ENCODE measurements around the gene RNF111. TPM values are rescaled to one million over a fixed set of nuclear protein-coding genes. Genes with fewer than 3 reads are reported as not detected.

The RNF111 gene
- total and polyA plus RNA-seq, 2 of the 13 experiments (the other 11 are each of a cell fraction or from before 2014, with no cell fraction given) = 12.1 to 23.1 TPM

DNA sequence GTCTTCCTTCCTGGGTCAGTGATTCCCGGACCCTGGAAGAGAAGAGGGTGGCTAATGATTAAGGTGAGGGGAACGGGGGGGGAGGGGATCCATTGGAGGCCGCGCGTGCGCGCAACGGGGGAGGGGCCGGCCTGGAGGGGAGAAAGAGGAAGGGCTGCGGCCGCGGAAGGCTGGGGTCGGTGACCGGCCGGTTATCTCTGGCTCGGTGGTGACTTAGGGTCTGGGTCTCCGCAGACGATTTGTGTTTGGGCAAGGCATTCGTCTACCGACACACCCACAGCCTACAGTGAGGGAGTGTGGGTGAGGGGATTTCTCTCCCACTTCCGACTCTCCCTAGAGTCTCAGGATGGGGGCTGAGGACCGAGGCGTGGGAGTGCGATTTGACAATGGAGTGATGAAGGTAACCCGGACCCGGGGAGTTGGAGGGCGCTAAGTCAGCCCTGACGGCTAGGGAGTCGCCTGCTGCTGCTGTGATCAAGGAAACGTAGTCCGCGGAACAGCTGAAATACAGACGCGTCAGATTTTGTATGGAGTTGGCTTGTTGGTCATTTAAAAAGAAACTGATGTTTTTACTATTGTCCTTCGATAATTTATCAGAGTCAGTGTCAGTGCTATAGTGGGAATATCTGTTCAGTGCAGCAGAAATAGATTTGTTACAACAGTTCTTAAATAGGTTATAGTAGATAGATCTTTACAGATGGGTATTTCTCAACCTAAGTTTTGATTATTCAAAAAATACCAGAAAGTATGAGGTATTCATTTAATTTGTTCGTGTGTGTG, 733 bp downstream of the RNF111 start (continued):
- TF ChIP-seq THAP11 (CRISPR knock-in tag; IDR thresholded peaks at IDR 0.05) (no peak; the same call in 1 of the 2 replicates), ZNF350 (CRISPR knock-in tag; IDR thresholded peaks at IDR 0.05; ENCODE audit: borderline replicate concordance, low read depth) (0 out of 2 replicates have a peak, but pooled peaks have one; percentile 70), CCDC6 (CRISPR knock-in tag; IDR thresholded peaks at IDR 0.05) (no peak; the same call in 1 of the 2 replicates), AGO2 (optimal IDR thresholded peaks at IDR 0.05; ENCODE audit: low read depth, low read length) (no peak), IRF9 (CRISPR knock-in tag; IDR thresholded peaks at IDR 0.05; ENCODE audit: borderline replicate concordance) (no peak), ZBED4 (CRISPR knock-in tag; IDR thresholded peaks at IDR 0.05; ENCODE audit: borderline replicate concordance) (0 out of 2 replicates have a peak, but pooled peaks have one; percentile 23), ZNF878 (CRISPR knock-in tag; IDR thresholded peaks at IDR 0.05) (peak; percentile 77; the same call in 1 of the 2 replicates), ZNF792 (CRISPR knock-in tag; IDR thresholded peaks at IDR 0.05) (peak; percentile 38; the same call in 1 of the 2 replicates), PTBP1 (IDR thresholded peaks at IDR 0.05; ENCODE audit: low read depth, low read length, poor library complexity, severe bottlenecking) (no peak)
- TF ChIP-seq, protein P1, sequence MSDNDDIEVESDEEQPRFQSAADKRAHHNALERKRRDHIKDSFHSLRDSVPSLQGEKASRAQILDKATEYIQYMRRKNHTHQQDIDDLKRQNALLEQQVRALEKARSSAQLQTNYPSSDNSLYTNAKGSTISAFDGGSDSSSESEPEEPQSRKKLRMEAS (IDR thresholded peaks at IDR 0.05) = peak; percentile 10; the same call in 1 of the 2 replicates
- TF ChIP-seq, protein P2, sequence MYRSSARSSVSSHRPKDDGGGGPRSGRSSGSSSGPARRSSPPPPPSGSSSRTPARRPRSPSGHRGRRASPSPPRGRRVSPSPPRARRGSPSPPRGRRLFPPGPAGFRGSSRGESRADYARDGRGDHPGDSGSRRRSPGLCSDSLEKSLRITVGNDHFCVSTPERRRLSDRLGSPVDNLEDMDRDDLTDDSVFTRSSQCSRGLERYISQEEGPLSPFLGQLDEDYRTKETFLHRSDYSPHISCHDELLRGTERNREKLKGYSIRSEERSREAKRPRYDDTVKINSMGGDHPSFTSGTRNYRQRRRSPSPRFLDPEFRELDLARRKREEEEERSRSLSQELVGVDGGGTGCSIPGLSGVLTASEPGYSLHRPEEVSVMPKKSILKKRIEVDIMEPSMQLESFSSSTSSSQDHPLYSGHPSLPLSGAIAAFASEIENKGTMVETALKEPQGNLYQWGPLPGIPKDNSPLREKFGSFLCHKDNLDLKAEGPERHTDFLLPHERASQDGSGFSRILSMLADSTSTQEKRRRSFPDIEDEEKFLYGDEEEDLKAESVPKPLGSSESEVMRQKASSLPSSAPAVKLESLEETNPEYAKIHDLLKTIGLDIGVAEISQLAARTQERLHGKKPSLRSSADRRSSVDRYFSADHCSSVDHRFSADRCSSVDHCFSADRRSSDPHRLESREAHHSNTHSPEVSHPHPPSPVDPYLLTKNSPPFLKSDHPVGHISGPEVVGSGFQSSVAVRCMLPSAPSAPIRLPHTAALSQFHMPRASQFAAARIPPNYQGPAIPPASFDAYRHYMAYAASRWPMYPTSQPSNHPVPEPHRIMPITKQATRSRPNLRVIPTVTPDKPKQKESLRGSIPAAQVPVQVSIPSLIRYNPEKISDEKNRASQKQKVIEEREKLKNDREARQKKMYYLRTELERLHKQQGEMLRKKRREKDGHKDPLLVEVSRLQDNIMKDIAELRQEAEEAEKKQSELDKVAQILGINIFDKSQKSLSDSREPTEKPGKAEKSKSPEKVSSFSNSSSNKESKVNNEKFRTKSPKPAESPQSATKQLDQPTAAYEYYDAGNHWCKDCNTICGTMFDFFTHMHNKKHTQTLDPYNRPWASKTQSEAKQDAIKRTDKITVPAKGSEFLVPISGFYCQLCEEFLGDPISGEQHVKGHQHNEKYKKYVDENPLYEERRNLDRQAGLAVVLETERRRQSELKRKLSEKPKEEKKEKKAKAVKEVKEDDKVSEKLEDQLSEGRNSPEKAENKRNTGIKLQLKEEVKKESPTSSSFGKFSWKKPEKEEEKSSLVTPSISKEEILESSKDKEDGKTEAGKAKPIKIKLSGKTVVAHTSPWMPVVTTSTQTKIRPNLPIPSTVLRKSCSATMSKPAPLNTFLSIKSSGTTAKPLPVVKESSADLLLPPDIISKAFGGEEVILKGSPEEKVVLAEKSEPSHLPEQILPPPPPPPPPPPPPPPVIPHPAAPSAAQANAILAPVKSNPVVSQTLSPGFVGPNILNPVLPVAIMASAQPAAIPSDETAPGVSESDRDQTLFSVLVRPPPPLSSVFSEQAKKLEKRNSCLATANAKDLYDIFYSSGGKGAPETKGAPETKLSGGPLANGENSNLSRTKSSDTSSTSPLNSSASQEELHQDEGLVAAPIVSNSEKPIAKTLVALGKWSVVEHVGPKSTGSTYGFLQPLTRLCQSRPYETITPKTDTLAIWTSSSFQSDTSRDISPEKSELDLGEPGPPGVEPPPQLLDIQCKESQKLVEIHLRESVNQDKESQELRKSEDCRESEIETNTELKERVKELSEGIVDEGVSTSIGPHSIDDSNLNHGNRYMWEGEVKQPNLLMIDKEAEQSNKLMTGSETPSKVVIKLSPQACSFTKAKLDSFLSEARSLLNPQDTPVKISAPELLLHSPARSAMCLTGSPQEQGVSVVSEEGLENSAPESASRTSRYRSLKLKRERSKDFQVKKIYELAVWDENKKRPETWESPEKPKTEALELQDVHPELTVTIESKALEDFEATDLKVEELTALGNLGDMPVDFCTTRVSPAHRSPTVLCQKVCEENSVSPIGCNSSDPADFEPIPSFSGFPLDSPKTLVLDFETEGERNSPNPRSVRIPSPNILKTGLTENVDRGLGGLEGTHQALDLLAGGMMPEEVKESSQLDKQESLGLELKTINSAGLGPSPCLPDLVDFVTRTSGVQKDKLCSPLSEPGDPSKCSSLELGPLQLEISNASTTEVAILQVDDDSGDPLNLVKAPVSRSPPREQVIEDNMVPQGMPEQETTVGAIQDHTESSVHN (CRISPR knock-in tag; IDR thresholded peaks at IDR 0.05) = no peak
